Neural cell (in vitro differentiated cells): Measurements from ENCODE around the gene GPC3. TPM values are rescaled to one million over a fixed set of nuclear protein-coding genes. Genes with fewer than 3 reads are reported as not detected.

Source experiments
- H2AFZ ChIP-seq: fragments of 200-600, 300-800 bp; sonication (generic), shearing (Covaris generic); 2 replicates; pipeline ENCODE4 v1.6.0; 2014; ENCODE audit warnings: low read depth, mild to moderate bottlenecking, antibody characterized with exemption, low read length, moderate library complexity
- H3F3A ChIP-seq: fragments of 200-600 bp; shearing (Covaris generic); 2 replicates; pipeline ENCODE4 v1.6.1; 2016; ENCODE audit warnings: mild to moderate bottlenecking, moderate library complexity, mixed read lengths, antibody characterized with exemption, low read length; ENCODE audit not compliant: insufficient read depth, poor library complexity, severe bottlenecking
- H3K27ac ChIP-seq: fragments of 200-600, 300-800 bp; sonication (generic), shearing (Covaris generic); 2 replicates; pipeline ENCODE4 v1.5.1; 2014; ENCODE audit warnings: mild to moderate bottlenecking, low read length, moderate library complexity
- H3K27me3 ChIP-seq: fragments of 300-800, 200-600 bp; sonication (generic), shearing (Covaris generic); 2 replicates; pipeline ENCODE4 v1.6.0; 2014; ENCODE audit warnings: mild to moderate bottlenecking, low read depth, low read length, moderate library complexity; ENCODE audit not compliant: insufficient read depth
- H3K36me3 ChIP-seq: fragments of 300-800, 200-600 bp; sonication (generic), shearing (Covaris generic); 2 replicates; pipeline ENCODE4 v1.5.1; 2014; ENCODE audit warnings: mild to moderate bottlenecking, antibody characterized with exemption, low read length, moderate library complexity; ENCODE audit not compliant: insufficient read depth
- H3K4me2 ChIP-seq: fragments of 300-800, 200-600 bp; sonication (generic), shearing (Covaris generic); 2 replicates; pipeline ENCODE4 v1.6.0; 2014; ENCODE audit warnings: mild to moderate bottlenecking, low read length
- H3K4me3 ChIP-seq: fragments of 300-800, 200-600 bp; sonication (generic), shearing (Covaris generic); 2 replicates; pipeline ENCODE4 v1.5.1; 2014; ENCODE audit warnings: mild to moderate bottlenecking, low read length, moderate library complexity
- H3K79me2 ChIP-seq: fragments of 200-600 bp; shearing (Covaris generic); replicated peaks from 2 replicates; pipeline ENCODE4 v1.6.0; 2014; ENCODE audit warnings: mild to moderate bottlenecking, low read length, moderate library complexity; ENCODE audit not compliant: insufficient read depth
- H3K9ac ChIP-seq: fragments of 300-800, 200-600 bp; sonication (generic), shearing (Covaris generic); 2 replicates; pipeline ENCODE4 v1.6.1; 2016; ENCODE audit warnings: mild to moderate bottlenecking, low read length, mixed read lengths
- H3K9me2 ChIP-seq: fragments of 200-600 bp; shearing (Covaris generic); 2 replicates; pipeline ENCODE4 v1.6.1; 2016; ENCODE audit warnings: mild to moderate bottlenecking, low read length, mixed read lengths; ENCODE audit not compliant: insufficient read depth
- H3K9me3 ChIP-seq: fragments of 200-600, 300-800 bp; sonication (generic), shearing (Covaris generic); 2 replicates; pipeline ENCODE4 v1.6.1; 2016; ENCODE audit warnings: mild to moderate bottlenecking, mixed run types, low read length, moderate library complexity, mixed read lengths
- H4K20me1 ChIP-seq: fragments of 200-600 bp; shearing (Covaris generic); 2 replicates; pipeline ENCODE4 v1.6.1; 2016; ENCODE audit warnings: mild to moderate bottlenecking, mixed run types; ENCODE audit not compliant: insufficient read depth
- CTCF ChIP-seq: fragments of 450-650 bp; IDR thresholded peaks from 2 replicates; pipeline ENCODE4 v1.5.1; 2014; ENCODE audit warnings: antibody characterized with exemption, mild to moderate bottlenecking, moderate library complexity; ENCODE audit not compliant: poor library complexity, severe bottlenecking
- EP300 ChIP-seq: fragments of 450-650 bp; conservative IDR thresholded peaks from 2 replicates; pipeline ENCODE4 v1.6.1; 2014; ENCODE audit warnings: antibody characterized with exemption, mild to moderate bottlenecking, moderate library complexity; ENCODE audit not compliant: poor library complexity, severe bottlenecking
- EZH2 ChIP-seq: fragments of 200-600, 300-800 bp; shearing (Covaris generic), sonication (generic); IDR thresholded peaks from 2 replicates; pipeline ENCODE4 v1.6.1; 2014; ENCODE audit warnings: antibody characterized with exemption, low read length, borderline replicate concordance, mild to moderate bottlenecking; ENCODE audit not compliant: insufficient read depth, poor library complexity, severe bottlenecking
- MXI1 ChIP-seq: fragments of 450-650 bp; conservative IDR thresholded peaks from 2 replicates; pipeline ENCODE4 v1.6.1; 2014; ENCODE audit warnings: antibody characterized with exemption, mild to moderate bottlenecking; ENCODE audit not compliant: poor library complexity, severe bottlenecking
- POLR2AphosphoS5 ChIP-seq: IDR thresholded peaks from 2 replicates; pipeline ENCODE4 v1.6.1; 2012
- RAD21 ChIP-seq: fragments of 450-650 bp; conservative IDR thresholded peaks from 2 replicates; pipeline ENCODE4 v1.6.1; 2014; ENCODE audit warnings: antibody characterized with exemption, mild to moderate bottlenecking, moderate library complexity
- REST ChIP-seq: IDR thresholded peaks from 2 replicates; pipeline ENCODE4 v1.6.1; 2012; ENCODE audit warnings: borderline replicate concordance
- SMC3 ChIP-seq: fragments of 450-650 bp; conservative IDR thresholded peaks from 2 replicates; pipeline ENCODE4 v1.6.1; 2014; ENCODE audit warnings: antibody characterized with exemption, mild to moderate bottlenecking, moderate library complexity; ENCODE audit not compliant: poor library complexity
- TAF1 ChIP-seq: IDR thresholded peaks from 2 replicates; pipeline ENCODE4 v1.6.1; 2012; ENCODE audit warnings: low read depth
- polyA plus RNA-seq: library from polyadenylated mRNA; depleted of rRNA; stranded (reverse); fragments of >200 nt; gene quantifications from 2 replicates; pipeline ENCODE4 v1.2.3, GENCODE V29; 2014

GPC3 gene
- polyA plus RNA-seq, 1 donor from 2014 or later = 2.1 TPM

GRCh38 chrX:133969191-133969590 lies 16.2 kb downstream of the GPC3 start:
- Histone ChIP-seq H3K36me3 (no peaks in the 10 kb centered on the region), H3K4me2 (no peak overlapping the region), H3K27me3 (no peaks in the 10 kb centered on the region), H3K9me2 (no peaks in the 10 kb centered on the region), H3K9me3 (no peaks in the 10 kb centered on the region), H3K4me3 (no peak overlapping the region), H3K79me2 (no peaks in the 10 kb centered on the region), H3F3A (no peaks in the 10 kb centered on the region), H3K9ac (no peak overlapping the region), H3K27ac (no peak overlapping the region), H4K20me1 (no peaks in the 10 kb centered on the region), H2AFZ (no peak overlapping the region)
- no peak for TF ChIP-seq SMC3
- TF ChIP-seq RAD21 = no peak
- no peak for TF ChIP-seq POLR2AphosphoS5

GRCh38 chrX:133968109-133968508 lies 17.3 kb downstream of the GPC3 start:
- Histone ChIP-seq H4K20me1 (no peaks in the 10 kb centered on the region), H3K36me3 (no peaks in the 10 kb centered on the region), H3K4me2 (no peak overlapping the region), H3F3A (no peaks in the 10 kb centered on the region), H3K4me3 (no peak overlapping the region), H3K9ac (no peak overlapping the region), H3K27me3 (no peaks in the 10 kb centered on the region), H2AFZ (no peak overlapping the region), H3K9me2 (no peaks in the 10 kb centered on the region), H3K79me2 (no peaks in the 10 kb centered on the region), H3K27ac (no peak overlapping the region), H3K9me3 (no peaks in the 10 kb centered on the region)
- TF ChIP-seq MXI1 (no peak), EZH2 (no peak), CTCF (no peak), TAF1 (no peak), RAD21 (no peak), SMC3 (no peak), EP300 (no peak), REST (no peak), POLR2AphosphoS5 (no peak)

GRCh38 chrX:133966199-133966598 lies 19.2 kb downstream of the GPC3 start:
- Histone ChIP-seq H3K36me3 (no peaks in the 10 kb centered on the region), H3K27ac (no peak overlapping the region), H3K27me3 (no peaks in the 10 kb centered on the region), H3K9me3 (no peaks in the 10 kb centered on the region), H3K9ac (no peak overlapping the region), H2AFZ (no peak overlapping the region), H3K79me2 (no peaks in the 10 kb centered on the region), H4K20me1 (no peaks in the 10 kb centered on the region), H3K4me3 (no peak overlapping the region), H3K4me2 (no peak overlapping the region), H3F3A (no peaks in the 10 kb centered on the region), H3K9me2 (no peaks in the 10 kb centered on the region)
- TF ChIP-seq POLR2AphosphoS5 (no peak), REST (no peak), TAF1 (no peak), EP300 (no peak), RAD21 (no peak), CTCF (no peak), EZH2 (no peak)
